HepG2 (cell line): Measurements from ENCODE around the gene POLL. TPM values are rescaled to one million over a fixed set of nuclear protein-coding genes. Genes with fewer than 3 reads are reported as not detected.
A peak's percentile ranks its signal among the peaks of the same experiment; 100 is the strongest.

Experiments used
- FOXA1 ChIP-seq, 2 experiments: fragments of 450-650 bp in 1 of 2; sonication (generic) in 1 of 2; formaldehyde crosslinking in 1 of 2; IDR thresholded peaks; 2 replicates each; pipeline versions ENCODE4 v1.4.0 to v1.6.1; 2016 to 2020; ENCODE audit warnings: missing genetic modification reagents in 1 of 2
- GATAD1 ChIP-seq: IDR thresholded peaks from 2 replicates; pipeline ENCODE4 v1.6.1; 2016; ENCODE audit warnings: missing genetic modification reagents, missing compliant biosample characterization
- JUNB ChIP-seq: sonication (generic); formaldehyde crosslinking; IDR thresholded peaks from 2 replicates; pipeline ENCODE4 v1.8.0; 2022; ENCODE audit warnings: missing genetic modification reagents, mild to moderate bottlenecking, borderline replicate concordance
- KDM1A ChIP-seq: IDR thresholded peaks from 2 replicates; pipeline ENCODE4 v1.6.1; 2016; ENCODE audit warnings: missing compliant biosample characterization
- RXRB ChIP-seq: IDR thresholded peaks from 2 replicates; pipeline ENCODE4 v1.6.1; 2016; ENCODE audit warnings: borderline replicate concordance, missing genetic modification reagents, missing compliant biosample characterization
- SAFB2 ChIP-seq: sonication (generic); formaldehyde crosslinking; IDR thresholded peaks from 2 replicates; pipeline ENCODE4 v1.5.1; 2020; ENCODE audit warnings: missing genetic modification reagents, low read depth, mild to moderate bottlenecking, borderline replicate concordance
- SNAI1 ChIP-seq: sonication (generic); formaldehyde crosslinking; IDR thresholded peaks from 2 replicates; pipeline ENCODE4 v1.5.0; 2020; ENCODE audit warnings: mild to moderate bottlenecking, missing genetic modification reagents, borderline replicate concordance
- TFE3 ChIP-seq: IDR thresholded peaks from 2 replicates; pipeline ENCODE4 v1.6.1; 2016
- ZNF264 ChIP-seq: sonication (generic); formaldehyde crosslinking; IDR thresholded peaks from 2 replicates; pipeline ENCODE4 v1.4.0; 2020; ENCODE audit warnings: missing genetic modification reagents
- ZNF451 ChIP-seq: sonication (generic); formaldehyde crosslinking; IDR thresholded peaks from 2 replicates; pipeline ENCODE4 v1.5.0; 2020; ENCODE audit warnings: mild to moderate bottlenecking, missing genetic modification reagents
- ZNF687 ChIP-seq: sonication (generic); formaldehyde crosslinking; IDR thresholded peaks from 2 replicates; pipeline ENCODE4 v1.5.1; 2020; ENCODE audit warnings: mild to moderate bottlenecking, missing genetic modification reagents, moderate library complexity
- ZNF777 ChIP-seq: sonication (generic); formaldehyde crosslinking; IDR thresholded peaks from 2 replicates; pipeline ENCODE4 v1.4.0; 2020; ENCODE audit warnings: missing genetic modification reagents
- ZSCAN29 ChIP-seq: sonication (generic); formaldehyde crosslinking; conservative IDR thresholded peaks from 2 replicates; pipeline ENCODE4 v1.4.0; 2020; ENCODE audit warnings: mild to moderate bottlenecking, missing genetic modification reagents
- polyA plus RNA-seq, 8 experiments: library from polyadenylated mRNA; depleted of rRNA in 3 of 8; stranded (reverse) in 7 of 8; unstranded in 1 of 8; fragments of >200 nt; fragmentation: Illumina TruSeq in 4 of 8; extraction: Trizol in 4 of 8; gene quantifications; 2 replicates each; pipeline versions ENCODE4 v1.2.1 to v1.2.3, GENCODE V29; 2011 to 2016; ENCODE audit warnings: low read depth in 4 of 8, missing spikeins in 1 of 8, mixed read lengths in 1 of 8; ENCODE audit not compliant: insufficient read depth in 1 of 8
- total RNA-seq, 5 experiments: library from RNA; depleted of rRNA; stranded (reverse); fragments of >200 nt; fragmentation: Illumina TruSeq; extraction: Trizol; gene quantifications; 2 replicates each; pipeline ENCODE4 v1.2.3, GENCODE V29; 2016; ENCODE audit warnings: low read depth in 1 of 5
- TF ChIP-seq, protein P1 (sequence below): sonication (generic); formaldehyde crosslinking; IDR thresholded peaks from 2 replicates; pipeline ENCODE4 v1.4.0; 2020; ENCODE audit warnings: missing genetic modification reagents, mild to moderate bottlenecking, borderline replicate concordance
- TF ChIP-seq, protein P2 (sequence below): sonication (generic); formaldehyde crosslinking; IDR thresholded peaks from 2 replicates; pipeline ENCODE4 v1.8.1; 2023; ENCODE audit warnings: mild to moderate bottlenecking, moderate library complexity, missing genetic modification reagents
- TF ChIP-seq, protein P3 (sequence below): sonication (generic); formaldehyde crosslinking; IDR thresholded peaks from 2 replicates; pipeline ENCODE4 v1.4.0; 2020; ENCODE audit warnings: missing genetic modification reagents

The POLL gene
- total and polyA plus RNA-seq, 2 of the 13 experiments (the other 11 are each of a cell fraction or from before 2014, with no cell fraction given) = 13.8 to 19.1 TPM

DNA sequence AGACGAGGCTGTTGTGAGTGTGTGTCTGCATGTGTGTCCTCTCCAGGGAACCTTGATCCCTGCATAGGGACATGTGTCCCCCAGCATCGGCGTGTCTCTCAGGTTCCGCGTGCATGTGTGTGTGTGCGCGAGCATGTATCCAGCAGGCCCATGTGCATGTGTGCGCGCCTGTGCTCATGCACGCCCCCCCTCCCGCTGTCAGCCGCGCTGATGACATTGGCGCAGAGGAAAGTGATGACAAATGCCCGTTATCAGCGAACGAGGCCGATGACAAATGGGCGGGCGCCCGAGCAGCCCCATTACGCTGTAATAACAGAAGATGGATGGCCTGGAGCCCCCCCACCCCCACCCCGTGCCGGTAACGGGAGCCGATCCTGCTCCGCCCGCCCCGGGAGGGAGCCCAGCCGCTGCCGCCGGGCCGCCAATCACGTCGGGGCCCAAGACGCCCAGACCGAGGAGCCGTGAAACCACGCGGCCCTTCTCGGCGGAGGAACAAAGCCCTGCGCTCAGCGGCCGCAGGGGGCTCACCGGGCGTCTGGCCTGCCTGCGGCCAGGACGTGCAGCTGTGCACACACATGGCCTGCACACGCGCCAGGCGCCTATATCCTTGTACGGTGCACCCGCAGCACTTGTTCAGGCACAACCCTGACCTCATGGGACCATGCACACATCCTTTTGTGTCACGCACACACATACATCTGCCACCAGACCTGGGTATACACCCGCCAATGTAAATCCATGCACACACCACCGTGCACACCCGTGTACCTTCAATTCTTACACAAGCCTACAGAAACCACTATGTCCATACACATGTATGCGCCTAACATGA lies 21.5 kb downstream of the POLL start (continued):
- TF ChIP-seq TFE3 (CRISPR knock-in tag) (no peak), RXRB (CRISPR knock-in tag) (no peak), SNAI1 (CRISPR knock-in tag) (no peak), ZNF264 (CRISPR knock-in tag) (no peak), FOXA1 (IDR thresholded peaks at IDR 0.05) (no peak), FOXA1 (CRISPR knock-in tag; IDR thresholded peaks at IDR 0.05) (no peak), ZNF451 (no peak), KDM1A (CRISPR knock-in tag) (no peak), GATAD1 (CRISPR knock-in tag) (no peak), SAFB2 (CRISPR knock-in tag) (0 out of 2 replicates have a peak, but pooled peaks have one; percentile 32), ZNF777 (CRISPR knock-in tag) (peak; percentile 94), ZNF687 (CRISPR knock-in tag) (peak; percentile 86), JUNB (CRISPR knock-in tag) (no peak), ZSCAN29 (no peak)
- TF ChIP-seq, protein P1, sequence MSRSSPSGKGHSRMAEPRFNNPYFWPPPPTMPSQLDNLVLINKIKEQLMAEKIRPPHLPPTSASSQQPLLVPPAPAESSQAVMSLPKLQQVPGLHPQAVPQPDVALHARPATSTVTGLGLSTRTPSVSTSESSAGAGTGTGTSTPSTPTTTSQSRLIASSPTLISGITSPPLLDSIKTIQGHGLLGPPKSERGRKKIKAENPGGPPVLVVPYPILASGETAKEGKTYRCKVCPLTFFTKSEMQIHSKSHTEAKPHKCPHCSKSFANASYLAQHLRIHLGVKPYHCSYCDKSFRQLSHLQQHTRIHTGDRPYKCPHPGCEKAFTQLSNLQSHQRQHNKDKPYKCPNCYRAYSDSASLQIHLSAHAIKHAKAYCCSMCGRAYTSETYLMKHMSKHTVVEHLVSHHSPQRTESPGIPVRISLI (CRISPR knock-in tag) = no peak
- TF ChIP-seq, protein P2, sequence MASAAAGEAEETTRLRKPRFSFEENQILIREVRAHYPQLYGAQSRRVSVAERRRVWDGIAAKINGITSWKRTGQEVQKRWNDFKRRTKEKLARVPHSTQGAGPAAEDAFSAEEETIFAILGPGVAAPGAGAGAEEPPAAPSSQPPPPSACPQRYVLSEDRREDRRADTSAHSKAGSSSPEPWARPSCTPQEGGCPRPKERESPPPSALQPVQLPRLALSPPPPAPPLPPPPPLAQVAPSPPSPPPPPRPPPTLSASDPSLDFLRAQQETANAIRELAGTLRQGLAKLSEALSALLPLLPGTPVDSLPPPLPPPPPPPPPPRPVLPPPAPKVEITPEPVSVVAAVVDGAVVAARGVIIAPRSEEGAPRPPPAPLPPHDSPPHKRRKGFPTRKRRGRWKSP (CRISPR knock-in tag) = no peak
- TF ChIP-seq, protein P3, sequence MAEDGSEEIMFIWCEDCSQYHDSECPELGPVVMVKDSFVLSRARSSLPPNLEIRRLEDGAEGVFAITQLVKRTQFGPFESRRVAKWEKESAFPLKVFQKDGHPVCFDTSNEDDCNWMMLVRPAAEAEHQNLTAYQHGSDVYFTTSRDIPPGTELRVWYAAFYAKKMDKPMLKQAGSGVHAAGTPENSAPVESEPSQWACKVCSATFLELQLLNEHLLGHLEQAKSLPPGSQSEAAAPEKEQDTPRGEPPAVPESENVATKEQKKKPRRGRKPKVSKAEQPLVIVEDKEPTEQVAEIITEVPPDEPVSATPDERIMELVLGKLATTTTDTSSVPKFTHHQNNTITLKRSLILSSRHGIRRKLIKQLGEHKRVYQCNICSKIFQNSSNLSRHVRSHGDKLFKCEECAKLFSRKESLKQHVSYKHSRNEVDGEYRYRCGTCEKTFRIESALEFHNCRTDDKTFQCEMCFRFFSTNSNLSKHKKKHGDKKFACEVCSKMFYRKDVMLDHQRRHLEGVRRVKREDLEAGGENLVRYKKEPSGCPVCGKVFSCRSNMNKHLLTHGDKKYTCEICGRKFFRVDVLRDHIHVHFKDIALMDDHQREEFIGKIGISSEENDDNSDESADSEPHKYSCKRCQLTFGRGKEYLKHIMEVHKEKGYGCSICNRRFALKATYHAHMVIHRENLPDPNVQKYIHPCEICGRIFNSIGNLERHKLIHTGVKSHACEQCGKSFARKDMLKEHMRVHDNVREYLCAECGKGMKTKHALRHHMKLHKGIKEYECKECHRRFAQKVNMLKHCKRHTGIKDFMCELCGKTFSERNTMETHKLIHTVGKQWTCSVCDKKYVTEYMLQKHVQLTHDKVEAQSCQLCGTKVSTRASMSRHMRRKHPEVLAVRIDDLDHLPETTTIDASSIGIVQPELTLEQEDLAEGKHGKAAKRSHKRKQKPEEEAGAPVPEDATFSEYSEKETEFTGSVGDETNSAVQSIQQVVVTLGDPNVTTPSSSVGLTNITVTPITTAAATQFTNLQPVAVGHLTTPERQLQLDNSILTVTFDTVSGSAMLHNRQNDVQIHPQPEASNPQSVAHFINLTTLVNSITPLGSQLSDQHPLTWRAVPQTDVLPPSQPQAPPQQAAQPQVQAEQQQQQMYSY (CRISPR knock-in tag) = no peak
